Measurements from ENCODE around the gene REN. TPM values are rescaled to one million over a fixed set of nuclear protein-coding genes. Genes with fewer than 3 reads are reported as not detected.

Gene REN
- total and polyA plus RNA-seq, 9 donors, result 0.31 TPM; not detected in 8

DNA sequence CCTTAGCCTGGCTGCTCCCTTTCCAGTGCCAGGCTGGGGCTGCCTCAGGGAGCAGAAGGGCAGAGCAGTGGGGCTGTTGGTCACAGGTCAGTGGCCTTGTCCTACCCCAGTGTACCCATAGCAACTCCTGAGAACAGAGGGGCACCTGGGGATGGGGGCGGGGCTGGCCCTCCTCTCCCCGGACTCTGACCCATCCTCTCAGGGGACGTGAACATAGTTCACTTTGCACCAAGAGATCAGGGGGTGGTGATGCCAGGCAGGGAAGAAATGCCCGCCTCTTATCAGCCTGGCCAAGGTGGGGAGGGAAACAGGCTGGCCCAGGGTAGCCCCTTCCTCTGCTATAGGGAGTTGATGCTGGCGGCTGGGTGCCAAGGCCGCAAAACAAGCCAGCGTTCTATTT is 19.2 kb downstream of the REN start:
- Histone ChIP-seq H3K4me1 (ENCODE audit: control insufficient read depth, insufficient read depth, low read length) (peaks cover 11% of the 10 kb centered on the region), H3K4me3 (ENCODE audit: low read length) (no peak overlapping the region)

DNA sequence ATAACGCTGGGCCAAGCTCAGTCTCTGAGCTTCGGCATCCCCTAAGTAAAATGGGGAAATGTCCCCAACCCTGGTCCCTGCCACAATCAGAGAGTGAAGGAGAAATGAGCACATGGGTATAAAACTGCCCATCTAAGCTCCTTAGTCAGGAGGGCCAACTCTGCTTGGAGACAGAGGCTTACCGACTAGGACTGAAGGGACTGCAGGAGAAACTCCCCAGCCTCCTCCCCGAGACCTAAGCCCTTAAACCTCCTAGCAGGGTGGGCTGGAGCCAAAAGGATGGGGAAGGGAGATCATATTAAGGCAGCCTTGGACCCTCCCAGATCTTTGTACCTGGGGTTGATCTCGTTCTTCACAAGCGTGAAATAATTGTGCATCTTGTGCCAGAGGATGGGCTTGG is 19.8 kb downstream of the REN start:
- Histone ChIP-seq H3K4me3 (ENCODE audit: low read length) (no peak overlapping the region), H3K9me3 (replicated peaks; ENCODE audit: control insufficient read depth, low read depth, low read length) (no peaks in the 10 kb centered on the region), H3K27me3 (ENCODE audit: control insufficient read depth, insufficient read depth, low read length) (peaks cover 2% of the 10 kb centered on the region), H3K4me1 (ENCODE audit: control insufficient read depth, insufficient read depth, low read length) (peaks cover 10% of the 10 kb centered on the region), H3K36me3 (ENCODE audit: control insufficient read depth, insufficient read depth, low read length) (no peaks in the 10 kb centered on the region), H3K27ac (ENCODE audit: low read length) (no peak overlapping the region)
- 93% methylated on average over 3 of the region's 6 CpGs for WGBS (ENCODE audit: insufficient coverage)
- DNase-seq, result no peak

More for the DNA sequence above, 19.2 kb downstream of the REN start:
- DNase-seq, result no peak
- Histone ChIP-seq H3K36me3 (ENCODE audit: control insufficient read depth, insufficient read depth, low read length) (no peaks in the 10 kb centered on the region), H3K27ac (ENCODE audit: low read length) (no peak overlapping the region), H3K9me3 (replicated peaks; ENCODE audit: control insufficient read depth, low read depth, low read length) (no peaks in the 10 kb centered on the region), H3K27me3 (ENCODE audit: control insufficient read depth, insufficient read depth, low read length) (peaks cover 3% of the 10 kb centered on the region)
- WGBS (ENCODE audit: insufficient coverage), result 95% methylated on average over 3 of the region's 7 CpGs

DNA sequence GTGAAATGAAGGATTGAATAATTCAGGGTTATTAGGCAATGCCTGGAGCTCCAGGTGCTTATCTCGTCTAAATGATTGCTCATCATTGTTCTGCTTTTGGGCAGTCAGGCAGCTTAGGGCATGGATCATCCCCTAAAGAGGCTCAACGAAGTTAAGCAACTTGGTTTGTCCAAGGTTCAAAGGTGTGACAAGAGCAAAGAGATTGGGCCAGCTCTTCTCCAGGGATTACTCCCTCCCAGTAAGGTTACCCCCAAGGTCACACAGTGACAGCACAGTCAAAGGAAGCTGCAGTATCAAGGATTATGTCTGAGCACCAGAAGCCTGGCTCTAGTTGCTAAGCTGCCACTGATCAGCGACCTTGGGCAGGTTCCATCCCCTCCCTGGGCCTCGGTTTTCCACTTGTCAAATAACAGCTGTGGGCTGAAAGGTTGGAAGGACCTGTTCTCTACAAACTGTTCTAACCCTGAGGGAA is 21.1 kb downstream of the REN start:
- DNase-seq, result no peak
- WGBS (ENCODE audit: insufficient coverage), result 77% methylated on average over 4 of the region's 4 CpGs
- no peaks in the 10 kb centered on the region for H3K4me1 ChIP-seq (ENCODE audit: control insufficient read depth, insufficient read depth, low read length)
- no peak overlapping the region for H3K27ac ChIP-seq (ENCODE audit: low read length)
- H3K4me3 ChIP-seq (ENCODE audit: low read length), result no peak overlapping the region
- no peaks in the 10 kb centered on the region for H3K36me3 ChIP-seq (ENCODE audit: control insufficient read depth, insufficient read depth, low read length)
- H3K27me3 ChIP-seq (ENCODE audit: control insufficient read depth, insufficient read depth, low read length), result no peaks in the 10 kb centered on the region
- no peaks in the 10 kb centered on the region for H3K9me3 ChIP-seq (replicated peaks; ENCODE audit: control insufficient read depth, low read depth, low read length)

DNA sequence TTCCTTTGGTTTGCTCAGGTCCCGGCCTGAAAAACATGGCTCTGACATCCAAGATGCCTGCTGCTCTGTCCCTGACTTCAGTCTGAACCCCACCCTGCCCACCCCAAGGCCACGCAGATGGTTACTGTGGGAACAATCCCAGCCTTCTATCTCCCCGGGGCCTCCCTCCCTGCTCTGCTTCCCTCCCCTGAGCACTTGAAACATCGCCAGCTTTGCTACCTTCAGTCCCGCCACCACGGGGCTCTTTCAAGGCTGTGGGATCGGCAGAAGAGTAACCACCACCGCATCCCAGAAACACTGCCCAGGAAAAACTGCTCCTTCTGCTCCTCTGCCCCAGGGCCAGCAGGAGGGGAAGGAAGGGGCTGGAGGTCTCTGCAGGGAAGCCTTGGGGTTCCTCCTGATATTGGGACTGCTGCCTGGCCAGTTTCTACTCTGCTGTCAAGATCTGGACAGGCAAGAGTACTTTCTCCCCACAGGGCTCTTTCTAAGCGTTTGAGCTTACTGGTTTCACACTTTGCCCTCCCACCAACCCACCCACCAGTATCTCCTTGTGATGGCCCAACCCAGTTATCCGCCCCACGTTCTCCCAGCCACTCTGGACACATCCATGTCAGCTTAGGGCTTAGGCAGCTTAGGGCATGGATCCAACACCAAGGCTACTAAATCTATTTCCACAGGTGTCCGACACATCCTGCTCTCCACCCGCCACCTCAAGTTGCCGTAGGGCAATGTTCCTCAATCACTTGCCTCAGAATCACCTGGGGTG is 22.7 kb downstream of the REN start:
- Histone ChIP-seq H3K27me3 (ENCODE audit: control insufficient read depth, insufficient read depth, low read length) (no peaks in the 10 kb centered on the region), H3K27ac (ENCODE audit: low read length) (no peak overlapping the region), H3K36me3 (ENCODE audit: control insufficient read depth, insufficient read depth, low read length) (no peaks in the 10 kb centered on the region), H3K9me3 (replicated peaks; ENCODE audit: control insufficient read depth, low read depth, low read length) (no peaks in the 10 kb centered on the region), H3K4me1 (ENCODE audit: control insufficient read depth, insufficient read depth, low read length) (no peaks in the 10 kb centered on the region), H3K4me3 (ENCODE audit: low read length) (no peak overlapping the region)
- DNase-seq, result no peak
- WGBS (ENCODE audit: insufficient coverage), result 79% methylated on average over 8 of the region's 14 CpGs

GRCh38 chr1:204142032-204142974 is 23.8 kb downstream of the REN start:
- H3K9me3 ChIP-seq (replicated peaks; ENCODE audit: control insufficient read depth, low read depth, low read length), result no peaks in the 10 kb centered on the region
- 92% methylated on average over 2 of the region's 5 CpGs for WGBS (ENCODE audit: insufficient coverage)
- H3K4me3 ChIP-seq (ENCODE audit: low read length), result no peak overlapping the region
- H3K27ac ChIP-seq (ENCODE audit: low read length), result no peak overlapping the region
- H3K36me3 ChIP-seq (ENCODE audit: control insufficient read depth, insufficient read depth, low read length), result no peaks in the 10 kb centered on the region
- no peaks in the 10 kb centered on the region for H3K27me3 ChIP-seq (ENCODE audit: control insufficient read depth, insufficient read depth, low read length)
- H3K4me1 ChIP-seq (ENCODE audit: control insufficient read depth, insufficient read depth, low read length), result no peaks in the 10 kb centered on the region
- DNase-seq, result no peak

DNA sequence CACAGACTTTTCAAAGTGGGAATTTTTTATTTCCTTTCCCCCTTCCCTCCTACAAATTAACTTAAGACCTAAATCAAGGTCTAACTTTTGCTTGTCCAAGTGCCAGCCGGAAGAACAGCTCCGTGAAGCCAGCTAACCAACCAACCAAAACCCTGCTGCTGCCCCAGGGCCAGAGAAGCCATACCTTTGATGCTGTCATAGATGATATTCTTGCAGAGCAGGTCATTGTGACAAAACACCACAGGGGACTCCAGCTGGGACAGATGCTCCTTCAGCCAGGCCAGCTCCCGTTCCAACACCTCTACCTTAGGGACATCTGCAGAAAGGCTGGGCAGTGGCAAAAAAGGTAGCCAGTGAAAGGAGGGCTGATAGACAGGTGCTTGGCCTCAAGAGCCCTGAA is 25.0 kb downstream of the REN start:
- DNase-seq, result no peak
- H3K36me3 ChIP-seq (ENCODE audit: control insufficient read depth, insufficient read depth, low read length), result no peaks in the 10 kb centered on the region
- WGBS (ENCODE audit: insufficient coverage), result no CpG with 5 or more reads among the region's 3 CpGs
- H3K4me1 ChIP-seq (ENCODE audit: control insufficient read depth, insufficient read depth, low read length), result no peaks in the 10 kb centered on the region
- no peaks in the 10 kb centered on the region for H3K27me3 ChIP-seq (ENCODE audit: control insufficient read depth, insufficient read depth, low read length)
- no peak overlapping the region for H3K27ac ChIP-seq (ENCODE audit: low read length)
- H3K9me3 ChIP-seq (replicated peaks; ENCODE audit: control insufficient read depth, low read depth, low read length), result no peaks in the 10 kb centered on the region
- no peak overlapping the region for H3K4me3 ChIP-seq (ENCODE audit: low read length)

DNA sequence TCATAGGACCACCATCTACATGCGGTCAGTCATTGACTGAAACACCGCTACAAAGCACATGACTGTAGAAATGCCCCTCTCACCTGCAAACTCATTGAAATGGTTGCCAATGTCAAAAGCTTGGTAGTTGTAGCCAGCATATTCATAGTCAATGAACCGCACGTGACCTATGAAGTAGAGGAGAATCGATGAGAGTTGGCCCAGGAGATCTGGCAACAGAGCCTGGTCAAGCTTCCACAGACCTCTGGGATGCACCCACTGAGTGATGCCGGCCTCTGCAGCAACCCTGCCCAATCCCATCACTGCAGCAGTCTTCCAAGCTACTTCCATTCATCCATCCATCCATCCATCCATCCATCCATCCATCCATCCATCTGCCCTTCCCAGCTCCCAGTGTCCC is 26.2 kb downstream of the REN start:
- Histone ChIP-seq H3K4me1 (ENCODE audit: control insufficient read depth, insufficient read depth, low read length) (no peaks in the 10 kb centered on the region), H3K4me3 (ENCODE audit: low read length) (no peak overlapping the region), H3K9me3 (replicated peaks; ENCODE audit: control insufficient read depth, low read depth, low read length) (no peaks in the 10 kb centered on the region), H3K36me3 (ENCODE audit: control insufficient read depth, insufficient read depth, low read length) (no peaks in the 10 kb centered on the region), H3K27ac (ENCODE audit: low read length) (no peak overlapping the region), H3K27me3 (ENCODE audit: control insufficient read depth, insufficient read depth, low read length) (no peaks in the 10 kb centered on the region)
- DNase-seq, result no peak
- WGBS (ENCODE audit: insufficient coverage), result 92% methylated on average over 4 of the region's 6 CpGs

DNA sequence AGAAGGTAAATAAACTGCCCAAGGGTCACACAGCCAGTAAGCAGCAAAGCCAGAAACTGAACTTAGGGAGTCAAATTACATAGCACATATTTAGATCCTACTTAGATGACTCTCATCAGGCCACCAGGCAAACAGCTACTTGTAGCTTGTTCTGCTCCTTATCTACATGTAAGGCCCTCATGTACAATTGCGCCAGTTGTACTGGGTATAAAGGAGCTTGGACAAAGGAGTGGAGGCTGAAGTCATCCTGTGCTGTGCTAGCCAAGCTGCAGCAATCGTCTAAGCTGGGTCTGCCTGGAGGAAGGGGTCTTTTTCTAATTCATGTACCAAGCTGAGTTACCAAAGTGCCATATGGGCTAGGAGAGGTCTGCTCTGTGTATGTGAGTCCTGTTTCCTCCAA is 27.0 kb downstream of the REN start:
- Histone ChIP-seq H3K27me3 (ENCODE audit: control insufficient read depth, insufficient read depth, low read length) (no peaks in the 10 kb centered on the region), H3K4me1 (ENCODE audit: control insufficient read depth, insufficient read depth, low read length) (no peaks in the 10 kb centered on the region), H3K36me3 (ENCODE audit: control insufficient read depth, insufficient read depth, low read length) (no peaks in the 10 kb centered on the region), H3K4me3 (ENCODE audit: low read length) (no peak overlapping the region), H3K27ac (ENCODE audit: low read length) (no peak overlapping the region), H3K9me3 (replicated peaks; ENCODE audit: control insufficient read depth, low read depth, low read length) (no peaks in the 10 kb centered on the region)
- no peak for DNase-seq
- no CpG with 5 or more reads among the region's 2 CpGs for WGBS (ENCODE audit: insufficient coverage)

DNA sequence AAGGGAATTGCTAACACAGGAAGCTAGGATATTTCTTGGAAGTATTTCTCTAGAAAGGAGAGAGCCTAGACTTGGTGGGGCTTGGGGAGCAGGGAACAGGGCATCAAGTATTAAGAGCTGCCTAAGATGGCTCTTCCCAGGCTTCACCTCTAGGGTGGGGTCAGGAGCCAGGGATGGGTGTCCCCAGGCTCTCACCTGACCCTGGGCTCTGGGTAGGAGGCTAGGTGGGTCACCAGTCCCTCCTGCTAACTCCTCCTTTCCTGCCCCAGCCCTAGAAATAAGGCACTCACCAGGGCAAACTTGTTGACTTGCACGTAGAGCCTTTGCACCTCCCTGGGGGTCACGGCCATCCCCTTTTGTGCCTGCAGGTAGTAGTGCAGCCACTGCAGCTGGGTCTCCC is 29.3 kb downstream of the REN start:
- Histone ChIP-seq H3K27me3 (ENCODE audit: control insufficient read depth, insufficient read depth, low read length) (no peaks in the 10 kb centered on the region), H3K4me3 (ENCODE audit: low read length) (no peak overlapping the region), H3K4me1 (ENCODE audit: control insufficient read depth, insufficient read depth, low read length) (no peaks in the 10 kb centered on the region), H3K9me3 (replicated peaks; ENCODE audit: control insufficient read depth, low read depth, low read length) (no peaks in the 10 kb centered on the region), H3K27ac (ENCODE audit: low read length) (no peak overlapping the region), H3K36me3 (ENCODE audit: control insufficient read depth, insufficient read depth, low read length) (no peaks in the 10 kb centered on the region)
- WGBS (ENCODE audit: insufficient coverage), result 68% methylated on average over 2 of the region's 2 CpGs
- no peak for DNase-seq

GRCh38 chr1:204134103-204134502 is 32.0 kb downstream of the REN start:
- H3K36me3 ChIP-seq (ENCODE audit: control insufficient read depth, insufficient read depth, low read length), result no peaks in the 10 kb centered on the region
- DNase-seq, result no peak
- H3K27ac ChIP-seq (ENCODE audit: low read length), result no peak overlapping the region
- H3K27me3 ChIP-seq (ENCODE audit: control insufficient read depth, insufficient read depth, low read length), result no peaks in the 10 kb centered on the region
- 73% methylated on average over 3 of the region's 11 CpGs for WGBS (ENCODE audit: insufficient coverage)
- no peaks in the 10 kb centered on the region for H3K9me3 ChIP-seq (replicated peaks; ENCODE audit: control insufficient read depth, low read depth, low read length)
- no peak overlapping the region for H3K4me3 ChIP-seq (ENCODE audit: low read length)
- peaks cover 24% of the 10 kb centered on the region for H3K4me1 ChIP-seq (ENCODE audit: control insufficient read depth, insufficient read depth, low read length)
